AG04450 (cell line): ENCODE data around the gene HTT. TPM values are rescaled to one million over a fixed set of nuclear protein-coding genes. Genes with fewer than 3 reads are reported as not detected.
"Not testable (repeated sequence)": the region's sequence is repeated elsewhere in the genome, so short reads cannot be mapped to it uniquely, and the experiment has no call there.

ENCODE experiments used
- CTCF ChIA-PET: fragments of 300-600, 350-600 bp; formaldehyde crosslinking; extraction: SDS; loops from one replicate; lab custom pipeline; 2022; ENCODE audit warnings: antibody characterized with exemption, inconsistent platforms; lab: Charles Lee
- POLR2A ChIA-PET: fragments of 350-600 bp; formaldehyde crosslinking; extraction: SDS; loops from one replicate; lab custom pipeline; 2021; ENCODE audit warnings: antibody characterized with exemption, inconsistent platforms; lab: Yijun Ruan, JAX
- DNase-seq: peaks from one replicate; pipeline ENCODE4 v3.0.0-alpha.2; 2011; ENCODE audit warnings: low read depth, low spot score
- H3K27ac ChIP-seq: one replicate; pipeline ENCODE4 v1.5.1; 2012; ENCODE audit warnings: low read depth, low read length, control low read depth
- H3K27me3 ChIP-seq: one replicate; pipeline ENCODE4 v1.6.0; 2012; ENCODE audit warnings: low read length; ENCODE audit not compliant: control insufficient read depth, insufficient read depth
- H3K4me3 ChIP-seq: 2 replicates; pipeline ENCODE4 v1.5.1; 2011; ENCODE audit warnings: mild to moderate bottlenecking, low read depth, low read length, control low read depth
- H3K9me3 ChIP-seq: 2 replicates; pipeline ENCODE4 v1.5.1; 2012; ENCODE audit warnings: low read length; ENCODE audit not compliant: control insufficient read depth, insufficient read depth
- CTCF ChIP-seq: IDR thresholded peaks from 2 replicates; pipeline ENCODE4 v1.5.1; 2011; ENCODE audit warnings: low read depth, low read length, control low read depth, inconsistent platforms
- polyA plus RNA-seq: library from polyadenylated mRNA; depleted of rRNA; stranded (reverse); fragments of >200 nt; gene quantifications from 2 replicates; pipeline ENCODE4 v1.2.3, GENCODE V29; 2011

The HTT gene
- polyA plus RNA-seq, 1 experiment = 14.5 TPM

GRCh38 chr4:3157366-3157765, 82.9 kb downstream of the HTT start:
- ChIA-PET POLR2A (no interaction called here), CTCF (interaction anchor here (1.4 to 2.2 kb wide), 2 partner anchors 36 to 50 kb away, joined by 3 to 6 read pairs; no protein-coding TSS in a partner anchor)
- no peak for DNase-seq
- Histone ChIP-seq H3K9me3 (no peaks in the 10 kb centered on the region), H3K27me3 (no peaks in the 10 kb centered on the region), H3K4me3 (no peak overlapping the region), H3K27ac (no peak overlapping the region)
- no peak for TF ChIP-seq CTCF

DNA sequence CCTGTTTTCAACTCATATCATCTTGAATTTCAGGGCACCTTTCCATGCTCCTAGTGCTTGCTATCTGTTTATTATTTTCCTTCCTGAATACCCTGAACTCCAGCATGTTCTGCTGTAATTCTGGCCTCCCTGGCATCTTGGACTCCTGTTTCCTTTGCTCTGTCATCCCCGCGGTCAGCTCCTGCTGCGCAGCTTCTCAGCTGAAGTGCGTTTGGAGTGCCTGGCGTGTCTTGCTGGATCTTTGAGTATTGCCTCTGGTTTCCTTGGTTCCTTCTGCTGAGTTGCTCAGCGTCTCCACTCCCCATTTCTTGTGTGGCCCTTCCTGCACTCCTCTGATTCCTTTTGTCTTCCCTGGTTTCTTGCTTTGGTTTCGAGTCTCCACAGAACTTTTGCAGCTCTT, 84.4 kb downstream of the HTT start:
- H3K27ac ChIP-seq = no peak overlapping the region
- CTCF ChIA-PET = interaction anchor here (2.2 kb wide), 1 partner anchor 52 kb away, joined by 6 read pairs; no protein-coding TSS in a partner anchor
- POLR2A ChIA-PET = no interaction called here
- H3K27me3 ChIP-seq = no peaks in the 10 kb centered on the region
- no peak for TF ChIP-seq CTCF
- H3K4me3 ChIP-seq = no peak overlapping the region
- H3K9me3 ChIP-seq = no peaks in the 10 kb centered on the region
- DNase-seq = no peak

- no peak for TF ChIP-seq CTCF
- Histone ChIP-seq H3K4me3 (no peak overlapping the region), H3K27me3 (no peaks in the 10 kb centered on the region), H3K27ac (no peak overlapping the region), H3K9me3 (no peaks in the 10 kb centered on the region)
- ChIA-PET POLR2A (no interaction called here), CTCF (no interaction called here)
- no peak for DNase-seq
Measured at GRCh38 chr4:3160438-3160837, 86.0 kb downstream of the HTT start.

DNA sequence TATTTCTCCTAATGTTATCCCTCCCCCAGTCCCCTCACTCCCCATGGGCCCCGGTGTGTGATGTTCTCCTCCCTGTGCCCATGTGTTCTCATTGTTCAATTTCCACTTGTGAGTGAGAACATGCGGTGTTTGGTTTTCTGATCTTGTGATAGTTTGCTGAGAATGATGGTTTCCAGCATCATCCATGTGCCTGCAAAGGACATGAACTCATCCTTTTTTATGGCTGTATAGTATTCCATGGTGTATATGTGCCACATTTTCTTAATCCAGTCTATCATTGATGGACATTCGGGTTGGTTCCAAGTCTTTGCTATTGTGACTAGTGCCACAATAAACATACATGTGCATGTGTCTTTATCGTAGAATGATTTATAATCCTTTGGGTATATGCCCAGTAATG, 86.6 kb downstream of the HTT start:
- H3K27me3 ChIP-seq, H3K4me3 ChIP-seq, H3K27ac ChIP-seq, DNase-seq, POLR2A ChIA-PET, CTCF ChIA-PET, H3K9me3 ChIP-seq: not testable (repeated sequence)

- H3K9me3 ChIP-seq, H3K27me3 ChIP-seq, H3K4me3 ChIP-seq, DNase-seq, POLR2A ChIA-PET, H3K27ac ChIP-seq, CTCF ChIA-PET: not testable (repeated sequence)
Measured at GRCh38 chr4:3166434-3166833, 92.0 kb downstream of the HTT start.

GRCh38 chr4:3168029-3168428, 93.5 kb downstream of the HTT start:
- TF ChIP-seq CTCF = no peak
- Histone ChIP-seq H3K4me3 (no peak overlapping the region), H3K9me3 (peaks cover 3% of the 10 kb centered on the region), H3K27me3 (no peaks in the 10 kb centered on the region), H3K27ac (no peak overlapping the region)
- peak; percentile 13 for DNase-seq
- POLR2A ChIA-PET = interaction anchor here (0.6 kb wide), 1 partner anchor 1229 kb away, joined by 4 read pairs; no protein-coding TSS in a partner anchor
- CTCF ChIA-PET = no interaction called here
